ENCODE measurements around the gene CFAP46. TPM values are rescaled to one million over a fixed set of nuclear protein-coding genes. Genes with fewer than 3 reads are reported as not detected.

Gene CFAP46
- total RNA-seq, 1 donor from 2014 or later, result 1.3 TPM

DNA sequence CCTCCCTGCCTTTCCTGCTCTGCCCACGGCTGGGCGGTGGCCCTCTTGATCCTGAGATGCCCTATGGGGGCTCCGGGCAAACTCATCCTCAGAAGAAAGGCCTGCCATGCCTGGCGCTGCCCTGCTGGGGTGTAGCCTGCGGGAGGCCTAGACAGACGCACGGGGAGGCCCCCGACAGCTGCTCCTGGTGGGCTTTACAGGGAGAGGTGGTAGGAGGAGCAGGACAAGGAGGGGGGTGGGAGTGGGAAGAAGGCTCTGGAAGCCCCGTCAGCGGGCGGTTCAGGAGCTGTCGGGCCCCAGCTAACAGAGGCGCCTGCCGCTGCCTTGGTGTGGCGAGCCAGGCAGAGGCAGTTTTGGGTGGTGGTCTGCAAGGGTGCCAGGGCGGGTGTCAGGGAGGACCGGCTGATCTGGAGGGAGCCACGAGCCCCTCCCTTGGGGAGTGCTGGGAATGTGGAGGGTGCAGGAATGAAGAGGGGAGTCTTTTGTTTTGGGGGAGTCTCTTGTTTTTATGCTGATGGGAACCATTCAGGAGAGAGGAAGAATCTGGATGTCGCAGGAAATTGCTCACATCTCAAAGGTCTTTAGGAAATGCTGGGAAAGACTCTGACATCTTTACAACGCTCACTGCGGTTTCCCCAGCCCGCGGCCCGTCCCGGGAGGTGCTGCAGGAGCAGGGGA is 63.5 kb downstream of the CFAP46 start:
- H3K9ac ChIP-seq (ENCODE audit: low read length), result no peak overlapping the region
- H2AFZ ChIP-seq (ENCODE audit: low read depth, low read length), result no peak overlapping the region
- peaks cover 2% of the 10 kb centered on the region for H3K27me3 ChIP-seq (ENCODE audit: insufficient read depth, low read length)
- H3K4me2 ChIP-seq (ENCODE audit: low read length), result no peak overlapping the region
- H3K79me2 ChIP-seq (ENCODE audit: insufficient read depth, low read length), result no peaks in the 10 kb centered on the region
- DNase-seq (ENCODE audit: low read depth) (no peak), FAIRE-seq (no peak)
- no peak overlapping the region for H3K27ac ChIP-seq (ENCODE audit: low read depth, low read length)
- Mint-ChIP-seq H3K4me1 (ENCODE audit: low read depth, unreplicated experiment) (no peaks in the 10 kb centered on the region), H3K36me3 (ENCODE audit: low read depth, unreplicated experiment) (no peaks in the 10 kb centered on the region), H3K4me3 (ENCODE audit: unreplicated experiment) (no peak overlapping the region), H3K27ac (ENCODE audit: unreplicated experiment) (no peak overlapping the region), H3K9me3 (ENCODE audit: unreplicated experiment) (peaks cover 7% of the 10 kb centered on the region), H3K27me3 (ENCODE audit: low read depth, unreplicated experiment) (peaks cover 51% of the 10 kb centered on the region)
- H4K20me1 ChIP-seq (ENCODE audit: insufficient read depth, low read length), result no peaks in the 10 kb centered on the region
- H3K4me3 ChIP-seq (ENCODE audit: insufficient read depth, low read depth, low read length), result no peak overlapping the region
- no peaks in the 10 kb centered on the region for H3K4me1 ChIP-seq (ENCODE audit: insufficient read depth, low read length)
- no peaks in the 10 kb centered on the region for H3K9me3 ChIP-seq (ENCODE audit: insufficient read depth, low read depth, low read length)
- no peaks in the 10 kb centered on the region for H3K36me3 ChIP-seq (ENCODE audit: insufficient read depth, low read length)
- TF ChIP-seq, protein P1, sequence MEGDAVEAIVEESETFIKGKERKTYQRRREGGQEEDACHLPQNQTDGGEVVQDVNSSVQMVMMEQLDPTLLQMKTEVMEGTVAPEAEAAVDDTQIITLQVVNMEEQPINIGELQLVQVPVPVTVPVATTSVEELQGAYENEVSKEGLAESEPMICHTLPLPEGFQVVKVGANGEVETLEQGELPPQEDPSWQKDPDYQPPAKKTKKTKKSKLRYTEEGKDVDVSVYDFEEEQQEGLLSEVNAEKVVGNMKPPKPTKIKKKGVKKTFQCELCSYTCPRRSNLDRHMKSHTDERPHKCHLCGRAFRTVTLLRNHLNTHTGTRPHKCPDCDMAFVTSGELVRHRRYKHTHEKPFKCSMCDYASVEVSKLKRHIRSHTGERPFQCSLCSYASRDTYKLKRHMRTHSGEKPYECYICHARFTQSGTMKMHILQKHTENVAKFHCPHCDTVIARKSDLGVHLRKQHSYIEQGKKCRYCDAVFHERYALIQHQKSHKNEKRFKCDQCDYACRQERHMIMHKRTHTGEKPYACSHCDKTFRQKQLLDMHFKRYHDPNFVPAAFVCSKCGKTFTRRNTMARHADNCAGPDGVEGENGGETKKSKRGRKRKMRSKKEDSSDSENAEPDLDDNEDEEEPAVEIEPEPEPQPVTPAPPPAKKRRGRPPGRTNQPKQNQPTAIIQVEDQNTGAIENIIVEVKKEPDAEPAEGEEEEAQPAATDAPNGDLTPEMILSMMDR (IDR thresholded peaks at IDR 0.05; ENCODE audit: insufficient read depth, low read depth, low read length), result no peak
- TF ChIP-seq EZH2 (IDR thresholded peaks at IDR 0.05; ENCODE audit: insufficient read depth, low read length), result no peak

DNA sequence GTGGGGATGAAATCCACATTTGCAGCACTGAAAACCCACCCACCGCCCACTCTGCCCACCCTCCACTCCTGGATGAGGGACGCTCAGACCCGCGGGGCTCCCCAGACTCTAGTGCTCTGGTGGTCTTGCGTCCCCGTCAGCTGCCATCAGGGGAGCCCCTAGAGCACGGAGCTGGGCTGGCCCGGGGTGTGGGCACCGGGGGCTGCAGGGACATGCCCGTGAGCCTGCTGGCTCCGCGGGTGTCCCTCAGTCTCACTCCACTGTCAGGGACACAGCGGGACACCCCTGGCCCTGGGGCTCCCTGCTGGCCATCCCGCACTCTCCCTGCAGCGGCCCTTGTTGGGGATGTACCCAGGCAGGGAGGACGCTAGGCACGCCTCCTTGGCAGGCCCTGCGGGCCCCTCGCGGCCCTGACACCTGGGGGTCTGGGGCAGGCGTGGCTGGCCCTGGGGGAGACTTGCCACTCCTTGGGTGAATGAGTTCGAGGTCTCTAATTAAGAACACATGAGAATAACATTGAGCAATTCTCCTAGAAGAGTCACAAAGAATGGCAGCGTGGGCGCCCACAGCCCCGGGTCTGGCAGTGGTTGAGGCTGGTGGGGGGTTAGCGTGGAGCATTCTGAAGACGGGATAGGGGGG is 64.2 kb downstream of the CFAP46 start:
- Mint-ChIP-seq H3K27me3 (ENCODE audit: low read depth, unreplicated experiment) (peaks cover 48% of the 10 kb centered on the region), H3K4me1 (ENCODE audit: low read depth, unreplicated experiment) (no peaks in the 10 kb centered on the region), H3K4me3 (ENCODE audit: unreplicated experiment) (no peak overlapping the region), H3K9me3 (ENCODE audit: unreplicated experiment) (peaks cover 7% of the 10 kb centered on the region), H3K36me3 (ENCODE audit: low read depth, unreplicated experiment) (no peaks in the 10 kb centered on the region), H3K27ac (ENCODE audit: unreplicated experiment) (no peak overlapping the region)
- no peak overlapping the region for H2AFZ ChIP-seq (ENCODE audit: low read depth, low read length)
- H3K27me3 ChIP-seq (ENCODE audit: insufficient read depth, low read length), result no peaks in the 10 kb centered on the region
- no peak overlapping the region for H3K27ac ChIP-seq (ENCODE audit: low read depth, low read length)
- DNase-seq (ENCODE audit: low read depth), result no peak
- H3K9ac ChIP-seq (ENCODE audit: low read length), result no peak overlapping the region
- no peak overlapping the region for H3K4me3 ChIP-seq (ENCODE audit: insufficient read depth, low read depth, low read length)
- H3K4me2 ChIP-seq (ENCODE audit: low read length), result no peak overlapping the region
- no peaks in the 10 kb centered on the region for H3K4me1 ChIP-seq (ENCODE audit: insufficient read depth, low read length)
- H3K9me3 ChIP-seq (ENCODE audit: insufficient read depth, low read depth, low read length), result no peaks in the 10 kb centered on the region
- TF ChIP-seq EZH2 (IDR thresholded peaks at IDR 0.05; ENCODE audit: insufficient read depth, low read length), result no peak
- TF ChIP-seq, protein P1 (IDR thresholded peaks at IDR 0.05; ENCODE audit: insufficient read depth, low read depth, low read length), result no peak
- no peaks in the 10 kb centered on the region for H3K36me3 ChIP-seq (ENCODE audit: insufficient read depth, low read length)
- no peaks in the 10 kb centered on the region for H3K79me2 ChIP-seq (ENCODE audit: insufficient read depth, low read length)
- FAIRE-seq, result no peak
- no peaks in the 10 kb centered on the region for H4K20me1 ChIP-seq (ENCODE audit: insufficient read depth, low read length)

- no peak for FAIRE-seq
- H3K36me3 Mint-ChIP-seq (ENCODE audit: low read depth, unreplicated experiment), result no peaks in the 10 kb centered on the region
Measured at GRCh38 chr10:132877473-132877872, 64.9 kb downstream of the CFAP46 start.

More at GRCh38 chr10:132877473-132877872, 64.9 kb downstream of the CFAP46 start:
- no peak overlapping the region for H3K4me2 ChIP-seq (ENCODE audit: low read length)
- H3K36me3 ChIP-seq (ENCODE audit: insufficient read depth, low read length), result no peaks in the 10 kb centered on the region
- Mint-ChIP-seq H3K4me1 (ENCODE audit: low read depth, unreplicated experiment) (no peaks in the 10 kb centered on the region), H3K27me3 (ENCODE audit: low read depth, unreplicated experiment) (peaks cover 47% of the 10 kb centered on the region), H3K27ac (ENCODE audit: unreplicated experiment) (no peak overlapping the region), H3K9me3 (ENCODE audit: unreplicated experiment) (peaks cover 7% of the 10 kb centered on the region), H3K4me3 (ENCODE audit: unreplicated experiment) (no peak overlapping the region)
- H2AFZ ChIP-seq (ENCODE audit: low read depth, low read length), result no peak overlapping the region
- H3K4me1 ChIP-seq (ENCODE audit: insufficient read depth, low read length), result no peaks in the 10 kb centered on the region
- TF ChIP-seq EZH2 (IDR thresholded peaks at IDR 0.05; ENCODE audit: insufficient read depth, low read length), result no peak
- TF ChIP-seq, protein P1 (IDR thresholded peaks at IDR 0.05; ENCODE audit: insufficient read depth, low read depth, low read length), result no peak
- no peak overlapping the region for H3K27ac ChIP-seq (ENCODE audit: low read depth, low read length)
- H3K9ac ChIP-seq (ENCODE audit: low read length), result no peak overlapping the region
- H3K9me3 ChIP-seq (ENCODE audit: insufficient read depth, low read depth, low read length), result no peaks in the 10 kb centered on the region
- H3K79me2 ChIP-seq (ENCODE audit: insufficient read depth, low read length), result no peaks in the 10 kb centered on the region
- no peaks in the 10 kb centered on the region for H3K27me3 ChIP-seq (ENCODE audit: insufficient read depth, low read length)
- H3K4me3 ChIP-seq (ENCODE audit: insufficient read depth, low read depth, low read length), result no peak overlapping the region
- H4K20me1 ChIP-seq (ENCODE audit: insufficient read depth, low read length), result no peaks in the 10 kb centered on the region
- DNase-seq (ENCODE audit: low read depth), result no peak

Data from astrocyte (in vitro differentiated cells and primary cell).